SK-N-MC (cell line): Measurements from ENCODE around the gene CYP27C1.
A peak's percentile ranks its signal among the peaks of the same experiment; 100 is the strongest.

Source experiments
- DNase-seq: peaks from one replicate; pipeline ENCODE4 v3.0.0-alpha.2; 2011; ENCODE audit warnings: low read depth, low spot score
- H3K27ac ChIP-seq: fragments of 200-600 bp; sonication (generic); 2 replicates; pipeline ENCODE4 v1.5.1; 2016; ENCODE audit warnings: mixed run types
- H3K36me3 ChIP-seq: fragments of 200-600 bp; sonication (generic); 2 replicates; pipeline ENCODE4 v1.6.1; 2017; ENCODE audit warnings: antibody characterized with exemption, low read length, mixed read lengths; ENCODE audit not compliant: insufficient read depth
- H3K4me3 ChIP-seq: fragments of 200-600 bp; sonication (generic); 2 replicates; pipeline ENCODE4 v1.5.1; 2016
- H3K9ac ChIP-seq: fragments of 200-600 bp; sonication (generic); 2 replicates; pipeline ENCODE4 v1.8.0; 2017; ENCODE audit warnings: mixed run types, mixed read lengths; ENCODE audit not compliant: insufficient read length
- H3K9me3 ChIP-seq: fragments of 200-600 bp; sonication (generic); 2 replicates; pipeline ENCODE4 v1.6.1; 2017; ENCODE audit warnings: low read depth, mild to moderate bottlenecking, antibody characterized with exemption, low read length, moderate library complexity, mixed read lengths
- EZH2 ChIP-seq: fragments of 200-600 bp; sonication (generic); IDR thresholded peaks from one replicate; pipeline ENCODE4 v1.6.1; 2017; ENCODE audit warnings: antibody characterized with exemption
- FOXP2 ChIP-seq: optimal IDR thresholded peaks from 2 replicates; pipeline ENCODE3; 2011; ENCODE audit warnings: mild to moderate bottlenecking, moderate library complexity; ENCODE audit not compliant: insufficient read depth; ENCODE audit errors: extremely low read length, control extremely low read depth
- POLR2AphosphoS5 ChIP-seq: IDR thresholded peaks from 2 replicates; pipeline ENCODE4 v1.6.1; 2012; ENCODE audit warnings: mild to moderate bottlenecking, low read depth, low read length, borderline replicate concordance

The CYP27C1 gene

GRCh38 chr2:127197475-127198385, 22.4 kb downstream of the CYP27C1 start:
- Histone ChIP-seq H3K36me3 (peaks cover 11% of the 10 kb centered on the region; the same call in 1 of the 2 replicates), H3K9me3 (0 out of 2 replicates have a peak, but pooled peaks cover 4% of the 10 kb centered on the region), H3K4me3 (no peak overlapping the region), H3K27ac (no peak overlapping the region), H3K9ac (no peak overlapping the region)
- no peak for DNase-seq
- TF ChIP-seq FOXP2 (no peak), POLR2AphosphoS5 (no peak)

GRCh38 chr2:127196998-127197397, 23.1 kb downstream of the CYP27C1 start:
- Histone ChIP-seq H3K27ac (no peak overlapping the region), H3K9ac (no peak overlapping the region), H3K4me3 (no peak overlapping the region), H3K9me3 (0 out of 2 replicates have a peak, but pooled peaks cover 4% of the 10 kb centered on the region), H3K36me3 (peaks cover 11% of the 10 kb centered on the region; the same call in 1 of the 2 replicates)
- no peak for DNase-seq
- no peak for TF ChIP-seq EZH2
- no peak for TF ChIP-seq POLR2AphosphoS5
- TF ChIP-seq FOXP2 = no peak

GRCh38 chr2:127196549-127196948, 23.6 kb downstream of the CYP27C1 start:
- Histone ChIP-seq H3K9me3 (0 out of 2 replicates have a peak, but pooled peaks cover 4% of the 10 kb centered on the region), H3K27ac (no peak overlapping the region), H3K4me3 (no peak overlapping the region), H3K36me3 (peaks cover 11% of the 10 kb centered on the region; the same call in 1 of the 2 replicates), H3K9ac (no peak overlapping the region)
- no peak for DNase-seq
- no peak for TF ChIP-seq EZH2

- Histone ChIP-seq H3K36me3 (peaks cover 11% of the 10 kb centered on the region; the same call in 1 of the 2 replicates), H3K9ac (no peak overlapping the region), H3K4me3 (no peak overlapping the region), H3K27ac (no peak overlapping the region), H3K9me3 (0 out of 2 replicates have a peak, but pooled peaks cover 4% of the 10 kb centered on the region)
- TF ChIP-seq FOXP2 (no peak), EZH2 (no peak), POLR2AphosphoS5 (no peak)
- DNase-seq = no peak
Measured at GRCh38 chr2:127195140-127196074, 24.7 kb downstream of the CYP27C1 start.

DNA sequence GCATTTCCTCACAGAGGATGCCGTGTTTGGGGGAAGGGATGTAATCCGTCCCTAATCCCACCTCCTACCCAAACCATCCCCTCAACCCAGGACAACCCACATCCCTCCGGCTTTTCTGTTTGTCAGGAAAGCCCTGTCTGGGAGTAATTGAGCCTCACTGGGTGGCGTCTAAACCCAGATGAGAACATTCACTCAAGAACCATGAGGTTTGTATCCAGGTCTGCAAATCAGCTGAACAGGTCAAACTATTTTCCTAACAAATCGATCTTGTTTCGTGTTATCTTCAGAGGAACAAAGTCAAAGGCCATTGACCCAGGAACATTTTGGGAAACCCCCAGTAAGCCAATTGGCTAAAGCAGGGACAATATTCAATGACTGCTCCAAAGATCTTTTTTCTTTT, 25.7 kb downstream of the CYP27C1 start:
- Histone ChIP-seq H3K36me3 (peaks cover 11% of the 10 kb centered on the region; the same call in 1 of the 2 replicates), H3K27ac (peak overlapping the region; percentile 69; the same call in 1 of the 2 replicates), H3K9ac (no peak overlapping the region), H3K4me3 (no peak overlapping the region), H3K9me3 (0 out of 2 replicates have a peak, but pooled peaks cover 4% of the 10 kb centered on the region)
- DNase-seq = no peak
- TF ChIP-seq FOXP2 (no peak), POLR2AphosphoS5 (no peak), EZH2 (no peak)

- no peak for DNase-seq
- no peak overlapping the region for H3K4me3 ChIP-seq
- peaks cover 11% of the 10 kb centered on the region; the same call in 1 of the 2 replicates for H3K36me3 ChIP-seq
- H3K9me3 ChIP-seq = 0 out of 2 replicates have a peak, but pooled peaks cover 4% of the 10 kb centered on the region
- H3K9ac ChIP-seq = no peak overlapping the region
- TF ChIP-seq FOXP2 = no peak
- no peak for TF ChIP-seq EZH2
- no peak for TF ChIP-seq POLR2AphosphoS5
- peak overlapping the region; percentile 69 for H3K27ac ChIP-seq
Measured at GRCh38 chr2:127193967-127194280, 26.2 kb downstream of the CYP27C1 start.

GRCh38 chr2:127193164-127193966, 26.7 kb downstream of the CYP27C1 start:
- TF ChIP-seq FOXP2 = no peak
- no peak for TF ChIP-seq EZH2
- no peak for TF ChIP-seq POLR2AphosphoS5
- Histone ChIP-seq H3K9me3 (0 out of 2 replicates have a peak, but pooled peaks cover 4% of the 10 kb centered on the region), H3K4me3 (no peak overlapping the region), H3K27ac (peak overlapping the region; percentile 69; the same call in 1 of the 2 replicates), H3K36me3 (peaks cover 11% of the 10 kb centered on the region; the same call in 1 of the 2 replicates), H3K9ac (no peak overlapping the region)
- no peak for DNase-seq
